Kidney (tissue), 14 donors: Measurements from ENCODE around the gene GALNT14. TPM values are rescaled to one million over a fixed set of nuclear protein-coding genes. Genes with fewer than 3 reads are reported as not detected.

ENCODE experiments used
- DNase-seq, 5 donors: peaks; one replicate each; pipeline ENCODE4 v3.0.0-alpha.2; 2013 to 2020
- FAIRE-seq: peaks from 2 replicates; lab custom pipeline; 2012; peaks lifted over from hg19 to GRCh38; lab: Jason Lieb, UNC
- H3K27ac ChIP-seq, 2 donors: one replicate each; pipeline ENCODE4 v1.7.0; 2013; ENCODE audit warnings: low read depth in 2 of 2, low read length in 2 of 2, inconsistent platforms in 1 of 2
- H3K27me3 ChIP-seq: one replicate; pipeline ENCODE4 v1.7.1; 2013; ENCODE audit warnings: low read length, inconsistent platforms; ENCODE audit not compliant: control insufficient read depth, insufficient read depth
- H3K36me3 ChIP-seq, 3 donors: one replicate each; pipeline versions ENCODE4 v1.7.0 to v1.7.1; 2013; ENCODE audit warnings: low read length in 3 of 3, control low read depth in 1 of 3, inconsistent platforms in 1 of 3; ENCODE audit not compliant: insufficient read depth in 3 of 3, control insufficient read depth in 2 of 3
- H3K4me1 ChIP-seq, 3 donors: one replicate each; pipeline versions ENCODE4 v1.7.0 to v1.7.1; 2013; ENCODE audit warnings: low read length in 3 of 3, inconsistent platforms in 1 of 3, low read depth in 1 of 3; ENCODE audit not compliant: control insufficient read depth in 2 of 3, insufficient read depth in 2 of 3
- H3K4me3 ChIP-seq, 3 donors: one replicate each; pipeline versions ENCODE4 v1.7.0 to v1.8.1; 2013; ENCODE audit warnings: low read length in 3 of 3, control low read depth in 1 of 3, inconsistent platforms in 1 of 3
- H3K9ac ChIP-seq, 3 donors: one replicate each; pipeline versions ENCODE4 v1.7.0 to v1.7.1; 2013; ENCODE audit warnings: low read length in 3 of 3, control low read depth in 1 of 3, inconsistent platforms in 1 of 3
- H3K9me3 ChIP-seq, 3 donors: one replicate each; pipeline versions ENCODE4 v1.7.0 to v1.7.1; 2013; ENCODE audit warnings: low read length in 3 of 3, control low read depth in 1 of 3, inconsistent platforms in 1 of 3; ENCODE audit not compliant: control insufficient read depth in 2 of 3, insufficient read depth in 1 of 3
- CTCF ChIP-seq: IDR thresholded peaks from 3 replicates; pipeline ENCODE4 v1.5.1; 2012; ENCODE audit warnings: mild to moderate bottlenecking, moderate library complexity, borderline replicate concordance; ENCODE audit not compliant: insufficient read depth; ENCODE audit errors: extremely low read depth
- intact Hi-C: fragments of 100-400 bp; cut with DNase I; formaldehyde crosslinking; loops from one replicate; pipeline ENCODE4 v1.11.1; 2022
- polyA plus RNA-seq: library from polyadenylated mRNA; stranded (reverse); fragments of 350-450 nt; fragmentation: Illumina TruSeq; extraction: RNeasy Lipid Tissue Mini Kit (QIAGEN cat#74804); gene quantifications from one replicate; pipeline ENCODE4 v1.2.3, GENCODE V29; 2014; ENCODE audit warnings: low read depth, low replicate concordance; ENCODE audit not compliant: insufficient read depth
- total RNA-seq: library from RNA; stranded (reverse); fragmentation: NEBNext Ultra II Directional; extraction: Animal tissue kit (Norgen Biotek cat#: 25700); gene quantifications from one replicate; pipeline ENCODE4 v1.2.1, GENCODE V29; 2021
- donor health status: control.
- donor health status: control.
- donor health status: control.
- donor health status: control.
- donor health status: control.
- donor health status: DM: yes; HTN: yes; CAD: no.
- donor health status: Normal renal cell carcinoma (clear cell type).

The GALNT14 gene
- total and polyA plus RNA-seq, 2 donors from 2014 or later, result 84.6 to 90.3 TPM

- Histone ChIP-seq H3K9me3 (no peaks in the 10 kb centered on the region), H3K27me3 (no peaks in the 10 kb centered on the region), H3K27ac (no peak overlapping the region), H3K4me3 (no peak overlapping the region), H3K36me3 (no peaks in the 10 kb centered on the region), H3K4me1 (no peaks in the 10 kb centered on the region), H3K9ac (no peak overlapping the region)
- no peak for FAIRE-seq
- no peak for DNase-seq
- TF ChIP-seq CTCF, result no peak
- intact Hi-C loops, result loop anchor here (10.0 kb wide), 1 partner anchor 453 kb away; no protein-coding TSS in a partner anchor
Observed at GRCh38 chr2:31168291-31168690, 30.1 kb upstream of the GALNT14 start.

- Histone ChIP-seq H3K27ac (no peak overlapping the region), H3K9me3 (no peaks in the 10 kb centered on the region), H3K4me3 (no peak overlapping the region), H3K36me3 (no peaks in the 10 kb centered on the region), H3K4me1 (no peaks in the 10 kb centered on the region), H3K27me3 (no peaks in the 10 kb centered on the region), H3K9ac (no peak overlapping the region)
- no peak for TF ChIP-seq CTCF
- DNase-seq, result no peak
- intact Hi-C loops, result loop anchor here (10.0 kb wide), 1 partner anchor 452 kb away; no protein-coding TSS in a partner anchor
- FAIRE-seq, result no peak
Observed at GRCh38 chr2:31166925-31167324, 28.7 kb upstream of the GALNT14 start.

- Histone ChIP-seq H3K4me1 (no peaks in the 10 kb centered on the region), H3K36me3 (no peaks in the 10 kb centered on the region), H3K4me3 (no peak overlapping the region), H3K9me3 (no peaks in the 10 kb centered on the region), H3K9ac (no peak overlapping the region), H3K27me3 (no peaks in the 10 kb centered on the region), H3K27ac (no peak overlapping the region)
- peak in 1 of 5 donors; percentile 8 for DNase-seq
- intact Hi-C loops, result loop anchor here (10.0 kb wide), 1 partner anchor 448 kb away; no protein-coding TSS in a partner anchor
- FAIRE-seq, result no peak
- TF ChIP-seq CTCF, result no peak
Observed at GRCh38 chr2:31163011-31163539, 24.8 kb upstream of the GALNT14 start.
